ENCODE results near the gene ATP5MC3.

The ATP5MC3 gene

GRCh38 chr2:175151791-175152190 is 29.7 kb downstream of the ATP5MC3 start:
- Mint-ChIP-seq H3K36me3 (ENCODE audit: low read depth) (peaks cover 31% of the 10 kb centered on the region), H3K4me3 (no peak overlapping the region), H3K27ac (no peak overlapping the region), H3K4me1 (ENCODE audit: low read depth) (peaks cover 46% of the 10 kb centered on the region), H3K27me3 (no peaks in the 10 kb centered on the region), H3K9me3 (no peaks in the 10 kb centered on the region)

GRCh38 chr2:175147186-175147585 is 34.3 kb downstream of the ATP5MC3 start:
- peaks cover 25% of the 10 kb centered on the region for H3K4me1 Mint-ChIP-seq (ENCODE audit: low read depth)
- no peak overlapping the region for H3K4me3 Mint-ChIP-seq
- H3K27ac Mint-ChIP-seq = no peak overlapping the region
- H3K36me3 Mint-ChIP-seq (ENCODE audit: low read depth) = peaks cover 43% of the 10 kb centered on the region
- no peaks in the 10 kb centered on the region for H3K9me3 Mint-ChIP-seq
- no peaks in the 10 kb centered on the region for H3K27me3 Mint-ChIP-seq

- H3K36me3 Mint-ChIP-seq (ENCODE audit: low read depth) = peaks cover 34% of the 10 kb centered on the region
- no peak overlapping the region for H3K27ac Mint-ChIP-seq
- H3K9me3 Mint-ChIP-seq = no peaks in the 10 kb centered on the region
- H3K27me3 Mint-ChIP-seq = no peaks in the 10 kb centered on the region
- H3K4me3 Mint-ChIP-seq = no peak overlapping the region
- peaks cover 17% of the 10 kb centered on the region for H3K4me1 Mint-ChIP-seq (ENCODE audit: low read depth)
Measured at GRCh38 chr2:175143678-175144077, 37.8 kb downstream of the ATP5MC3 start.

GRCh38 chr2:175143191-175143590 is 38.3 kb downstream of the ATP5MC3 start:
- H3K9me3 Mint-ChIP-seq = no peaks in the 10 kb centered on the region
- H3K27ac Mint-ChIP-seq = no peak overlapping the region
- H3K36me3 Mint-ChIP-seq (ENCODE audit: low read depth) = peaks cover 31% of the 10 kb centered on the region
- H3K27me3 Mint-ChIP-seq = no peaks in the 10 kb centered on the region
- peaks cover 22% of the 10 kb centered on the region for H3K4me1 Mint-ChIP-seq (ENCODE audit: low read depth)
- no peak overlapping the region for H3K4me3 Mint-ChIP-seq

- Mint-ChIP-seq H3K27me3 (no peaks in the 10 kb centered on the region), H3K4me3 (no peak overlapping the region), H3K36me3 (ENCODE audit: low read depth) (peaks cover 46% of the 10 kb centered on the region), H3K9me3 (no peaks in the 10 kb centered on the region), H3K27ac (no peak overlapping the region), H3K4me1 (ENCODE audit: low read depth) (peaks cover 46% of the 10 kb centered on the region)
Measured at GRCh38 chr2:175140332-175140731, 41.2 kb downstream of the ATP5MC3 start.

DNA sequence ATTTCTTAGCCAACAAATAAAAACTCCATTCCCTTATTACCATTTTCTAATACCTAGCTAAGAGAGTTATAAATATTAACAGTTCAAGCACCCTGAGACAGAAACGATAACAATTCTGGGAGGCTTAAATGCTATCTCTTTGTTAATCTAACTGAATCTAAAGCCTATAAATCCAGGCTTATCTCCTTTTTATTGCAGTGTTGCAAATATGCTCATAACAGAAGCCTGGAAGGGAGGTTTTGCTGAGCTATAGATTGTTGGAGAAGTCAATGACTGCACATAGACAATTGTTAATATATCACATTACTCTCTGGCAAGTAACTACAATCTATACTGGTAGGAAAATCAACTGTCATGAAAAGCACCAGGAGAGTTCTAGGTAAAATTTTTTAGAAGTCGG is 43.7 kb downstream of the ATP5MC3 start:
- Mint-ChIP-seq H3K36me3 (ENCODE audit: low read depth) (peaks cover 50% of the 10 kb centered on the region), H3K9me3 (no peaks in the 10 kb centered on the region), H3K4me1 (ENCODE audit: low read depth) (peaks cover 47% of the 10 kb centered on the region), H3K4me3 (no peak overlapping the region), H3K27me3 (no peaks in the 10 kb centered on the region), H3K27ac (no peak overlapping the region)

- H3K27ac Mint-ChIP-seq = no peak overlapping the region
- no peak overlapping the region for H3K4me3 Mint-ChIP-seq
- H3K9me3 Mint-ChIP-seq = no peaks in the 10 kb centered on the region
- no peaks in the 10 kb centered on the region for H3K27me3 Mint-ChIP-seq
- peaks cover 42% of the 10 kb centered on the region for H3K4me1 Mint-ChIP-seq (ENCODE audit: low read depth)
- peaks cover 45% of the 10 kb centered on the region for H3K36me3 Mint-ChIP-seq (ENCODE audit: low read depth)
Measured at GRCh38 chr2:175136334-175137215, 44.9 kb downstream of the ATP5MC3 start.

GRCh38 chr2:175135862-175136261 is 45.6 kb downstream of the ATP5MC3 start:
- Mint-ChIP-seq H3K4me1 (ENCODE audit: low read depth) (peaks cover 42% of the 10 kb centered on the region), H3K36me3 (ENCODE audit: low read depth) (peaks cover 45% of the 10 kb centered on the region), H3K9me3 (no peaks in the 10 kb centered on the region), H3K27ac (no peak overlapping the region), H3K27me3 (no peaks in the 10 kb centered on the region), H3K4me3 (no peak overlapping the region)

DNA sequence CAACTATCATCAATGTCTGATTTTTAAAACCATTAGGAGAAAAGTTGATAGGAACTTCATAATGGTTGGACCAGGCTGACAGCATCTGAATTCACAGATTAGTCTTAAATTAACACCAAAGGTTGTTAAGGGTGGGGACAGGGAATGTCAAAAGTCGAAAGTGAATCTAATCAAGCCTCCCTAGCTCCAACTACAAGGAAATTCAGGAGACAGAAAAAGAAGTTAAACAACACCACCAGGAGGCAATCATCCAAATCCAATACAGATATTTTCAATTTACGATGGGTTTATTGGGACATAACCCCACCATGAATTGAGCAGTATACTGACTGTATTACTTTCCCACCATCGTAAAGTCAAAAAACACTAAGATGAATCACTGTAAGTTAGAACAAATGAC is 46.3 kb downstream of the ATP5MC3 start:
- Mint-ChIP-seq H3K4me3 (no peak overlapping the region), H3K4me1 (ENCODE audit: low read depth) (peaks cover 40% of the 10 kb centered on the region), H3K27ac (no peak overlapping the region), H3K36me3 (ENCODE audit: low read depth) (peaks cover 47% of the 10 kb centered on the region), H3K9me3 (no peaks in the 10 kb centered on the region), H3K27me3 (no peaks in the 10 kb centered on the region)

DNA sequence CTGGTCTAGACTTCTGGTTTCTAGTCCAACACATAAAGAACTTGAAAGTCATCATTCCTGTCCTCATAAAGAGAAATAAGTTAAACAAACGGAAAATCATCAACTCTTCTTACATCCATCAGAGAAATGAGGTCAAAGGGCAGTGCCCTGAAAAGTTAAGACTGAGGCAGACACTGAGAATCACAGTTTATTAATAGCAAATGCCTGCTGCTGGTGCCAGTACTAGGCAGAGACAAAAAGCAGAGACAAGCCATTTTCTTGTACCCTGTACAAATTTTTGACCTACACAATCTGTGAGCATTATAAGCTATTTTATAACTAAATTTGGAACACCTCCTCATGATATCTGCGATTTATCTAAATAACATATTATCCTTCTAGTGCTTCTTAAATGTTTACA is 50.3 kb downstream of the ATP5MC3 start:
- Mint-ChIP-seq H3K36me3 (ENCODE audit: low read depth) (peaks cover 51% of the 10 kb centered on the region), H3K4me3 (no peak overlapping the region), H3K9me3 (no peaks in the 10 kb centered on the region), H3K27me3 (no peaks in the 10 kb centered on the region), H3K4me1 (ENCODE audit: low read depth) (peaks cover 13% of the 10 kb centered on the region), H3K27ac (no peak overlapping the region)

DNA sequence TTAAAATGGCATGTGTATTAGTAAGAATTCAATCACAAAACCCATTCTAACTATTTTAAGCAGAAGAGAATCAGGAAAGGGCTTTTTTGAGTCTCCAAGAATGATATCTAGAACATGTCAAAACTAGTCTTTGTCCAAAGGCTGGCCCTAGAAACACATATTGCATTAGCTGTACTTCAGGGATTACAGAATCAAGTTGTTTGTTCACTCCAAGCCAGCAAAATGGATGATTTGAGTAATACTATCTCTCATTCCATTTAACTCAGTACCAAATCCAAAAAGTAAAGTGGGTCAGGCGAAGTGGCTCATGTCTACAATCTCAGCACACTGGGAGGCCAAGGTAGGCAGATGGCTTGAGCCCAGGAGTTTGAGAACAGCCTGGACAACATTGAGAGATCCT is 54.8 kb downstream of the ATP5MC3 start:
- no peaks in the 10 kb centered on the region for H3K9me3 Mint-ChIP-seq
- no peaks in the 10 kb centered on the region for H3K4me1 Mint-ChIP-seq (ENCODE audit: low read depth)
- H3K27ac Mint-ChIP-seq = no peak overlapping the region
- peaks cover 41% of the 10 kb centered on the region for H3K36me3 Mint-ChIP-seq (ENCODE audit: low read depth)
- H3K4me3 Mint-ChIP-seq = no peak overlapping the region
- H3K27me3 Mint-ChIP-seq = no peaks in the 10 kb centered on the region

All from stimulated activated naive CD8-positive, alpha-beta T cell treated with anti-CD3 and anti-CD28 coated beads, Interleukin-15, Interleukin-2, amounts not matched to agents 100 ng/mL and 50 ng/mL, for 24 hours (primary cell).